Measurements from ENCODE around the gene SERPINA5. TPM values are rescaled to one million over a fixed set of nuclear protein-coding genes. Genes with fewer than 3 reads are reported as not detected.

The SERPINA5 gene
- total RNA-seq, 1 donor: 0.36 TPM

DNA sequence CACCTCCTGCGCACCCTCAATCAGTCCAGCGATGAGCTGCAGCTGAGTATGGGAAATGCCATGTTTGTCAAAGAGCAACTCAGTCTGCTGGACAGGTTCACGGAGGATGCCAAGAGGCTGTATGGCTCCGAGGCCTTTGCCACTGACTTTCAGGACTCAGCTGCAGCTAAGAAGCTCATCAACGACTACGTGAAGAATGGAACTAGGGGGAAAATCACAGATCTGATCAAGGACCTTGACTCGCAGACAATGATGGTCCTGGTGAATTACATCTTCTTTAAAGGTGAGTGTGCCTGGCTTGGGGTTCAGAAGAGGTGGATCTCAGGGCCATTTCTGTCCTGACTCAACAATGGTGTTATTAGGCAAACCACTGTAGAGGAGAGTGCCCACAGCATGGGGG is 33.6 kb downstream of the SERPINA5 start:
- peaks cover 15% of the 10 kb centered on the region for H3K9me3 ChIP-seq (ENCODE audit: low read depth, low read length)
- TF ChIP-seq, protein P1, sequence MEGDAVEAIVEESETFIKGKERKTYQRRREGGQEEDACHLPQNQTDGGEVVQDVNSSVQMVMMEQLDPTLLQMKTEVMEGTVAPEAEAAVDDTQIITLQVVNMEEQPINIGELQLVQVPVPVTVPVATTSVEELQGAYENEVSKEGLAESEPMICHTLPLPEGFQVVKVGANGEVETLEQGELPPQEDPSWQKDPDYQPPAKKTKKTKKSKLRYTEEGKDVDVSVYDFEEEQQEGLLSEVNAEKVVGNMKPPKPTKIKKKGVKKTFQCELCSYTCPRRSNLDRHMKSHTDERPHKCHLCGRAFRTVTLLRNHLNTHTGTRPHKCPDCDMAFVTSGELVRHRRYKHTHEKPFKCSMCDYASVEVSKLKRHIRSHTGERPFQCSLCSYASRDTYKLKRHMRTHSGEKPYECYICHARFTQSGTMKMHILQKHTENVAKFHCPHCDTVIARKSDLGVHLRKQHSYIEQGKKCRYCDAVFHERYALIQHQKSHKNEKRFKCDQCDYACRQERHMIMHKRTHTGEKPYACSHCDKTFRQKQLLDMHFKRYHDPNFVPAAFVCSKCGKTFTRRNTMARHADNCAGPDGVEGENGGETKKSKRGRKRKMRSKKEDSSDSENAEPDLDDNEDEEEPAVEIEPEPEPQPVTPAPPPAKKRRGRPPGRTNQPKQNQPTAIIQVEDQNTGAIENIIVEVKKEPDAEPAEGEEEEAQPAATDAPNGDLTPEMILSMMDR (IDR thresholded peaks at IDR 0.05; ENCODE audit: extremely low read depth, low read depth, low read length): no peak
- no peak overlapping the region for H2AFZ ChIP-seq (ENCODE audit: low read length)
- no peaks in the 10 kb centered on the region for H3K27me3 ChIP-seq (ENCODE audit: insufficient read depth, low read length)
- no peak overlapping the region for H3K4me3 ChIP-seq (ENCODE audit: insufficient read depth, low read length)
- H3K27ac ChIP-seq (ENCODE audit: low read depth, low read length): no peak overlapping the region
- H4K20me1 ChIP-seq (ENCODE audit: insufficient read depth, low read length): no peaks in the 10 kb centered on the region
- H3K36me3 ChIP-seq (ENCODE audit: insufficient read depth, low read length): no peaks in the 10 kb centered on the region
- H3K79me2 ChIP-seq (ENCODE audit: insufficient read depth, low read length): no peaks in the 10 kb centered on the region
- H3K4me2 ChIP-seq (ENCODE audit: insufficient read depth, low read length): no peak overlapping the region
- DNase-seq (ENCODE audit: insufficient read length, low spot score, missing footprints): no peak
- H3K4me1 ChIP-seq (ENCODE audit: insufficient read depth, low read length): peaks cover 4% of the 10 kb centered on the region

- H3K4me3 ChIP-seq (ENCODE audit: insufficient read depth, low read length): no peak overlapping the region
- no peak overlapping the region for H2AFZ ChIP-seq (ENCODE audit: low read length)
Observed at GRCh38 chr14:94615254-94615653, 34.0 kb downstream of the SERPINA5 start.

GRCh38 chr14:94615823-94616570 is 34.8 kb downstream of the SERPINA5 start:
- Histone ChIP-seq H3K36me3 (ENCODE audit: insufficient read depth, low read length) (no peaks in the 10 kb centered on the region), H3K27me3 (ENCODE audit: insufficient read depth, low read length) (no peaks in the 10 kb centered on the region), H3K4me2 (ENCODE audit: insufficient read depth, low read length) (no peak overlapping the region), H3K27ac (ENCODE audit: low read depth, low read length) (no peak overlapping the region), H3K9me3 (ENCODE audit: low read depth, low read length) (peaks cover 15% of the 10 kb centered on the region), H2AFZ (ENCODE audit: low read length) (no peak overlapping the region), H3K79me2 (ENCODE audit: insufficient read depth, low read length) (no peaks in the 10 kb centered on the region), H3K4me3 (ENCODE audit: insufficient read depth, low read length) (no peak overlapping the region), H4K20me1 (ENCODE audit: insufficient read depth, low read length) (no peaks in the 10 kb centered on the region), H3K4me1 (ENCODE audit: insufficient read depth, low read length) (no peaks in the 10 kb centered on the region)
- TF ChIP-seq, protein P1 (IDR thresholded peaks at IDR 0.05; ENCODE audit: extremely low read depth, low read depth, low read length): no peak
- no peak for DNase-seq (ENCODE audit: insufficient read length, low spot score, missing footprints)

More at GRCh38 chr14:94615254-94615653, 34.0 kb downstream of the SERPINA5 start:
- Histone ChIP-seq H3K4me1 (ENCODE audit: insufficient read depth, low read length) (no peaks in the 10 kb centered on the region), H3K79me2 (ENCODE audit: insufficient read depth, low read length) (no peaks in the 10 kb centered on the region), H4K20me1 (ENCODE audit: insufficient read depth, low read length) (no peaks in the 10 kb centered on the region), H3K4me2 (ENCODE audit: insufficient read depth, low read length) (no peak overlapping the region), H3K9me3 (ENCODE audit: low read depth, low read length) (peaks cover 15% of the 10 kb centered on the region), H3K27ac (ENCODE audit: low read depth, low read length) (no peak overlapping the region), H3K27me3 (ENCODE audit: insufficient read depth, low read length) (no peaks in the 10 kb centered on the region), H3K36me3 (ENCODE audit: insufficient read depth, low read length) (no peaks in the 10 kb centered on the region)
- DNase-seq (ENCODE audit: insufficient read length, low spot score, missing footprints): no peak
- TF ChIP-seq, protein P1 (IDR thresholded peaks at IDR 0.05; ENCODE audit: extremely low read depth, low read depth, low read length): no peak

DNA sequence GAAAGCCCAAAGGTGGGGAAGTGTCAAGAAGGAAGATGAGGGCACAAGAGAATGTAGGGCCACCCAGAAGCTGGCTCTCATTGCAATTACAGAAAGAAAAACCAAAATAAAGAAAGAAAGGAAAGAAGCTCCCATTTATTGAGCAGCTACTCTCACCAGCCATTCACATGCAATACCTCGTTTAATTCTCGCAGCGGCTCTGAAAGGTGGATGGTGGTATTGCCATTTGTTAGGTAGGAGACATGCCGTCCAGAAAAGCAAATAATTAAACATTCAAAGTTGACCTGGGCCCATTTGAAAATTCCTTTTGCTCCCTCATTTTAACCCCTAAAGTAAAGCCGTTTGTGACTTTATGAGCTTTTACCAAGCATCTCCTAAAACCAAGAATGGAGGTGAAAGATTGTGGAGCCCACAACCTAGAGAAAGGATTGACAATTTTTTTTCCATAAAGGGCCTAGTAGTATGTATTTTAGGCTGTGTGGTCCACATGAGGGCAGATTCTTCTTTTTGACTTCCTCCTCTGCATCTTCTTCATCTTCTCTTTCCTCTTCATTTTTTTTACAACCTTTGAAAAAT is 36.2 kb downstream of the SERPINA5 start:
- Histone ChIP-seq H3K4me3 (ENCODE audit: insufficient read depth, low read length) (no peak overlapping the region), H3K4me2 (ENCODE audit: insufficient read depth, low read length) (no peak overlapping the region), H3K27me3 (ENCODE audit: insufficient read depth, low read length) (no peaks in the 10 kb centered on the region), H3K27ac (ENCODE audit: low read depth, low read length) (no peak overlapping the region), H3K36me3 (ENCODE audit: insufficient read depth, low read length) (no peaks in the 10 kb centered on the region), H4K20me1 (ENCODE audit: insufficient read depth, low read length) (no peaks in the 10 kb centered on the region), H3K4me1 (ENCODE audit: insufficient read depth, low read length) (no peaks in the 10 kb centered on the region), H2AFZ (ENCODE audit: low read length) (no peak overlapping the region), H3K79me2 (ENCODE audit: insufficient read depth, low read length) (no peaks in the 10 kb centered on the region), H3K9me3 (ENCODE audit: low read depth, low read length) (peaks cover 15% of the 10 kb centered on the region)
- TF ChIP-seq, protein P1 (IDR thresholded peaks at IDR 0.05; ENCODE audit: extremely low read depth, low read depth, low read length): no peak
- DNase-seq (ENCODE audit: insufficient read length, low spot score, missing footprints): no peak
